Vagina (tissue), 2 donors: Measurements from ENCODE around the gene AFF3.
"Not testable (repeated sequence)": the region's sequence is repeated elsewhere in the genome, so short reads cannot be mapped to it uniquely, and the experiment has no call there.

Experiments used
- CTCF ChIP-seq, 3 experiments: fragments of 450-650 bp in 2 of 3; fragments of 200-600 bp in 1 of 3; sonication (generic) in 1 of 3; IDR thresholded peaks; one replicate each; pipeline ENCODE4 v1.5.1; 2017 to 2019; ENCODE audit warnings: antibody characterized with exemption in 3 of 3, mild to moderate bottlenecking in 2 of 3, moderate library complexity in 2 of 3
- POLR2AphosphoS5 ChIP-seq, 2 donors: sonication (generic); formaldehyde crosslinking; IDR thresholded peaks; one replicate each; pipeline ENCODE4 v1.9.0; 2017; ENCODE audit warnings: antibody characterized with exemption in 2 of 2, mild to moderate bottlenecking in 2 of 2, low read depth in 1 of 2; ENCODE audit not compliant: insufficient read depth in 1 of 2

- not testable (repeated sequence) for TF ChIP-seq CTCF (IDR thresholded peaks at IDR 0.05); POLR2AphosphoS5 (IDR thresholded peaks at IDR 0.05; ENCODE audit: insufficient read depth in 1 of 2, low read depth in 1 of 2)
Observed at GRCh38 chr2:100095845-100096244, 46.5 kb downstream of the AFF3 start.
